Caco-2 (cell line): ENCODE data around the gene SORL1. TPM values are rescaled to one million over a fixed set of nuclear protein-coding genes. Genes with fewer than 3 reads are reported as not detected.
A peak's percentile ranks its signal among the peaks of the same experiment; 100 is the strongest.

ENCODE experiments used
- BruUV-seq: library from RNA; stranded (reverse); fragments of 400-500 nt; replicated peaks from 2 replicates; lab custom pipeline; 2021; lab: Mats Ljungman, UMichigan
- CTCF ChIA-PET: fragments of 300-600 bp; sonication (Branson Sonifier 250); formaldehyde crosslinking; loops from one replicate; lab custom pipeline; 2022; ENCODE audit warnings: antibody characterized with exemption; lab: Charles Lee
- POLR2A ChIA-PET: fragments of 300-600 bp; sonication (Branson Sonifier 250); formaldehyde crosslinking; loops from one replicate; lab custom pipeline; 2022; ENCODE audit warnings: antibody characterized with exemption; lab: Charles Lee
- DNase-seq, 2 experiments: peaks; one replicate each; pipeline versions ENCODE4 v3.0.0 to v3.0.0-alpha.2; 2020 to 2022
- H3K27me3 ChIP-seq: replicated peaks from 2 replicates; pipeline ENCODE4 v1.6.0; 2011; ENCODE audit warnings: low read length; ENCODE audit not compliant: control insufficient read depth, insufficient read depth
- H3K36me3 ChIP-seq: 2 replicates; pipeline ENCODE4 v1.5.1; 2011; ENCODE audit warnings: low read length; ENCODE audit not compliant: control insufficient read depth, insufficient read depth
- H3K4me1 ChIP-seq: fragments of 250-450 bp; sonication (Bioruptor Pico); 2 replicates; pipeline ENCODE4 v1.5.1; 2020; ENCODE audit warnings: mild to moderate bottlenecking
- H3K4me3 ChIP-seq: 2 replicates; pipeline ENCODE4 v1.5.1; 2011; ENCODE audit warnings: low read depth, mild to moderate bottlenecking, control low read depth, low read length
- H3K9me3 ChIP-seq: fragments of 250-450 bp; sonication (Bioruptor Pico); 2 replicates; pipeline ENCODE4 v1.5.1; 2020; ENCODE audit warnings: mild to moderate bottlenecking, moderate library complexity
- H3K27ac Mint-ChIP-seq: one replicate; pipeline ENCODE4 v1.8.0; 2022; ENCODE audit warnings: mixed read lengths; ENCODE audit not compliant: unreplicated experiment
- H3K27me3 Mint-ChIP-seq: one replicate; pipeline ENCODE4 v1.8.0; 2022; ENCODE audit warnings: mixed read lengths; ENCODE audit not compliant: insufficient read depth, unreplicated experiment
- H3K36me3 Mint-ChIP-seq: one replicate; pipeline ENCODE4 v1.8.0; 2022; ENCODE audit warnings: mild to moderate bottlenecking, mixed read lengths; ENCODE audit not compliant: insufficient read depth, unreplicated experiment
- H3K4me1 Mint-ChIP-seq: one replicate; pipeline ENCODE4 v1.8.0; 2022; ENCODE audit warnings: low read depth, mixed read lengths; ENCODE audit not compliant: unreplicated experiment
- H3K4me3 Mint-ChIP-seq: one replicate; pipeline ENCODE4 v1.8.0; 2022; ENCODE audit warnings: mild to moderate bottlenecking, moderate library complexity, mixed read lengths; ENCODE audit not compliant: unreplicated experiment
- H3K9me3 Mint-ChIP-seq: one replicate; pipeline ENCODE4 v1.8.0; 2022; ENCODE audit warnings: mixed read lengths; ENCODE audit not compliant: unreplicated experiment
- intact Hi-C: fragments of 100-400 bp; cut with micrococcal nuclease; formaldehyde crosslinking; loops from one replicate; pipeline ENCODE4 v1.10.0; 2022; ENCODE audit not compliant: unreplicated experiment
- total RNA-seq: library from RNA; stranded (reverse); gene quantifications from 2 replicates; pipeline ENCODE4 v1.2.3, GENCODE V29; 2022
- TF ChIP-seq, protein P1 (sequence below), 2 experiments: fragments of 200-600 bp in 1 of 2; IDR thresholded peaks; 1 replicate in 1 of 2; 2 replicates in 1 of 2; pipeline versions ENCODE4 v1.5.1 to v1.8.0; 2011 to 2022; ENCODE audit warnings: antibody characterized with exemption in 1 of 2, control low read depth in 1 of 2, inconsistent platforms in 1 of 2, low read depth in 1 of 2, low read length in 1 of 2, mild to moderate bottlenecking in 1 of 2, moderate library complexity in 1 of 2; ENCODE audit not compliant: insufficient read depth in 1 of 2, severe bottlenecking in 1 of 2, unreplicated experiment in 1 of 2

The SORL1 gene
- total RNA-seq, 1 experiment from 2014 or later = 26.3 TPM

DNA sequence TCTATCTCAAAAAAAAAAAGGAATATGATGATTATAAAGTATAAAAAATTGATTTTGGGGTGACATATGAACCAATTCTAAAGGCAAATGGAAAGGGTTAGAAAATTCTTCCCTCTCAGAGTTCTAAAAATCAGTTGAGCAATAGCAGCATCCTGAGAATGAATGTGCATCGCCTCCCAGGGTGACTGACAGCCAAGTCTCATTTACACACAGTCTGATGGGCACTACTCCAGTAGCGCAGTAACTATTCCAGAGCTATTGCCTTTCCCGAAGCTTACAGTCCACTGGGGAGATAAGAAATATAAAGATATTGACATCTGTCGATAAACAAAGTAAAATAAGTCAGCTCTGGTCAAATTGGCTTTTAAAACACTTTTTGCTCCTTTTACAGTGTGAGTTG lies 32.3 kb upstream of the SORL1 start:
- H3K27me3 Mint-ChIP-seq = peaks cover 6% of the 10 kb centered on the region
- CTCF ChIA-PET = no interaction called here
- H3K9me3 Mint-ChIP-seq = no peaks in the 10 kb centered on the region
- no peaks in the 10 kb centered on the region; the same call in 1 of the 2 replicates for H3K27me3 ChIP-seq
- intact Hi-C loops = no loop called here
- POLR2A ChIA-PET = no interaction called here
- no peaks in the 10 kb centered on the region for H3K36me3 Mint-ChIP-seq
- H3K4me3 Mint-ChIP-seq = no peak overlapping the region
- H3K4me3 ChIP-seq = no peak overlapping the region
- no peak for DNase-seq
- no peak overlapping the region for H3K27ac Mint-ChIP-seq
- no peaks in the 10 kb centered on the region for H3K4me1 Mint-ChIP-seq
- no peaks in the 10 kb centered on the region for H3K36me3 ChIP-seq
- H3K9me3 ChIP-seq = no peaks in the 10 kb centered on the region
- BruUV-seq = no TSS peak
- TF ChIP-seq, protein P1, sequence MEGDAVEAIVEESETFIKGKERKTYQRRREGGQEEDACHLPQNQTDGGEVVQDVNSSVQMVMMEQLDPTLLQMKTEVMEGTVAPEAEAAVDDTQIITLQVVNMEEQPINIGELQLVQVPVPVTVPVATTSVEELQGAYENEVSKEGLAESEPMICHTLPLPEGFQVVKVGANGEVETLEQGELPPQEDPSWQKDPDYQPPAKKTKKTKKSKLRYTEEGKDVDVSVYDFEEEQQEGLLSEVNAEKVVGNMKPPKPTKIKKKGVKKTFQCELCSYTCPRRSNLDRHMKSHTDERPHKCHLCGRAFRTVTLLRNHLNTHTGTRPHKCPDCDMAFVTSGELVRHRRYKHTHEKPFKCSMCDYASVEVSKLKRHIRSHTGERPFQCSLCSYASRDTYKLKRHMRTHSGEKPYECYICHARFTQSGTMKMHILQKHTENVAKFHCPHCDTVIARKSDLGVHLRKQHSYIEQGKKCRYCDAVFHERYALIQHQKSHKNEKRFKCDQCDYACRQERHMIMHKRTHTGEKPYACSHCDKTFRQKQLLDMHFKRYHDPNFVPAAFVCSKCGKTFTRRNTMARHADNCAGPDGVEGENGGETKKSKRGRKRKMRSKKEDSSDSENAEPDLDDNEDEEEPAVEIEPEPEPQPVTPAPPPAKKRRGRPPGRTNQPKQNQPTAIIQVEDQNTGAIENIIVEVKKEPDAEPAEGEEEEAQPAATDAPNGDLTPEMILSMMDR (IDR thresholded peaks at IDR 0.05; ENCODE audit: insufficient read depth in 1 of 2, low read depth in 1 of 2, low read length in 1 of 2, severe bottlenecking in 1 of 2, unreplicated experiment in 1 of 2) = no peak
- no peaks in the 10 kb centered on the region for H3K4me1 ChIP-seq

DNA sequence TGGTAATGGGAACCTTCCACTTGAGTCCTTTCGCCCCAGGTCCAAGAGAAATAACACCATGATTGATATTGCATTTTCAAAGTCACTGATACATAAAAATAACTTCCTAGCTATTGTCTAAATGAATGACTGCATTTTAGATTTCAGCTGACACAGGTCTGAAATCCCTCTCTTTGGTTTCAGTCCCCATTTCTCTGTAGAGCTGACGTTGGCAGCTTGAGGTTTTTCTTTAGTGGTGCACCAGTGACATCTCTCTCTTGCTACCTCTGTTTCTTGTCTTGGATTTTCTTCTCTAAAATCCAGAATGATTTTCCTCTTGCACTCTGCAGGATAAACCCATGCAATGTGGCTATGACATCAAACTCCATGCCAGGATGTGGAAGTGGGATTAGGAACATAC lies 31.7 kb upstream of the SORL1 start:
- DNase-seq = no peak
- no peak overlapping the region for H3K4me3 Mint-ChIP-seq
- Histone ChIP-seq H3K9me3 (no peaks in the 10 kb centered on the region), H3K4me3 (no peak overlapping the region), H3K27me3 (no peaks in the 10 kb centered on the region; the same call in 1 of the 2 replicates), H3K4me1 (no peaks in the 10 kb centered on the region), H3K36me3 (no peaks in the 10 kb centered on the region)
- intact Hi-C loops = no loop called here
- no peak overlapping the region for H3K27ac Mint-ChIP-seq
- ChIA-PET POLR2A (no interaction called here), CTCF (no interaction called here)
- no peaks in the 10 kb centered on the region for H3K4me1 Mint-ChIP-seq
- BruUV-seq = no TSS peak
- H3K9me3 Mint-ChIP-seq = no peaks in the 10 kb centered on the region
- TF ChIP-seq, protein P1 (IDR thresholded peaks at IDR 0.05; ENCODE audit: insufficient read depth in 1 of 2, low read depth in 1 of 2, low read length in 1 of 2, severe bottlenecking in 1 of 2, unreplicated experiment in 1 of 2) = no peak
- H3K36me3 Mint-ChIP-seq = no peaks in the 10 kb centered on the region
- H3K27me3 Mint-ChIP-seq = peaks cover 6% of the 10 kb centered on the region

DNA sequence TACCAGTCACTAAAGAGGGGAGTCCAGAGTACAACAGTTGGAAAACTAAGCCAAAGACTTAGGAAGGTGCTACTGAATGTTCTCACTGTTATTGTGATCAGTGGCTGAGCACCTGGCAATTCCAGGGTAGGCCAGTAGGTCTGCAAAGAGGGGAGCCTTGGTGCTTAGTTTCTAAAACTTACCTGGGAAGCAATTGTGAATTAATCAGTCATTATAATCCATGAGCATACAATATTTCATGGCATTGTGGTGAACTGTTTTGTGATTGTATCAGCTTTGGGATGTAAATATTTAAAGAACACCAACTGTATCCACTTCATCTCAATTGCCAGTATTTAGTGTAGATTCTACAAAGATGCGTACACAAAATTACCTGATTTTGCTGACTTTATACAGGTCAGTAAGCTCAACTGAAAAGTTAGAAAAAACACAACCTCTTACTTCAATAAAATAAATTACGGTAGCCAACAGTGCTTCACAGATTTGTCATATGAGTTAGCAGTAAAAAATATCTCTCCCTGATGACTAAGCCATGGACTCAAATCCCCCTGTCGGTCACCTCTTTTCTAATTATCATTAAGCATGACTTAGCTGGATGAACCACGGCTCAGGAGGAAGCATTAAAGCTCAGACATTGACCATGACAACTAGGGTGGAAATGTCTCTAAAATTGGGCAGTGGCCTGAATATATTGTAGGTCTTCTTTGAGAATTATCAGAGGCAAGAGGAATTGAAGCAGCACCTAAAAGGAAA lies 30.8 kb upstream of the SORL1 start:
- POLR2A ChIA-PET = no interaction called here
- Mint-ChIP-seq H3K27ac (no peak overlapping the region), H3K36me3 (no peaks in the 10 kb centered on the region), H3K4me1 (no peaks in the 10 kb centered on the region), H3K27me3 (peaks cover 6% of the 10 kb centered on the region), H3K4me3 (no peak overlapping the region), H3K9me3 (no peaks in the 10 kb centered on the region)
- intact Hi-C loops = no loop called here
- TF ChIP-seq, protein P1 (IDR thresholded peaks at IDR 0.05; ENCODE audit: insufficient read depth in 1 of 2, low read depth in 1 of 2, low read length in 1 of 2, severe bottlenecking in 1 of 2, unreplicated experiment in 1 of 2) = peak in 1 of 2 experiments; percentile 8
- no peaks in the 10 kb centered on the region for H3K4me1 ChIP-seq
- no TSS peak for BruUV-seq
- no peak overlapping the region for H3K4me3 ChIP-seq
- no peak for DNase-seq
- no peaks in the 10 kb centered on the region for H3K9me3 ChIP-seq
- H3K36me3 ChIP-seq = no peaks in the 10 kb centered on the region
- CTCF ChIA-PET = interaction anchor here (1.0 kb wide), 1 partner anchor 30 kb away, joined by 4 read pairs; no protein-coding TSS in a partner anchor
- H3K27me3 ChIP-seq = no peaks in the 10 kb centered on the region; the same call in 1 of the 2 replicates
